HepG2 (cell line): ENCODE data around the gene SBK2. TPM values are rescaled to one million over a fixed set of nuclear protein-coding genes. Genes with fewer than 3 reads are reported as not detected.

Experiments used
- ATAC-seq: fragments of 200-7000 bp; cut with Tn5 transposase; 3 replicates; pipeline ENCODE4 v1.9.1; 2020; ENCODE audit warnings: mild to moderate bottlenecking, moderate library complexity
- BruUV-seq: library from RNA; stranded (reverse); fragments of 400-500 nt; replicated peaks from 2 replicates; lab custom pipeline; 2021; lab: Mats Ljungman, UMichigan
- CTCF ChIA-PET: fragments of 300-600 bp; formaldehyde crosslinking; extraction: SDS; loops from one replicate; lab custom pipeline; 2021; ENCODE audit warnings: low total read pairs, inconsistent platforms, low intra/inter-chr PET ratio; lab: Yijun Ruan, JAX
- POLR2A ChIA-PET: fragments of 350-600 bp; sonication (Branson Sonifier 250); formaldehyde crosslinking; loops from one replicate; lab custom pipeline; 2020; ENCODE audit warnings: antibody characterized with exemption, inconsistent platforms; lab: Yijun Ruan, JAX
- DNase-seq: peaks from one replicate; pipeline ENCODE4 v3.0.0-alpha.2; 2015; ENCODE audit warnings: low spot score
- FAIRE-seq: peaks from 3 replicates; lab custom pipeline; 2011; peaks lifted over from hg19 to GRCh38; lab: Jason Lieb, UNC
- H2AFZ ChIP-seq: one replicate; pipeline ENCODE4 v1.6.1; 2011; ENCODE audit warnings: low read length, inconsistent platforms
- H3K27ac ChIP-seq: fragments of 300-600 bp; 3 replicates; pipeline ENCODE4 v1.8.0; 2011; ENCODE audit warnings: mixed run types, mild to moderate bottlenecking, mixed read lengths, low read length, inconsistent platforms; ENCODE audit not compliant: insufficient read depth; ENCODE audit errors: extremely low read length
- H3K27me3 ChIP-seq, 2 experiments: fragments of 200-600 bp in 1 of 2; 2 replicates in 1 of 2; 3 replicates in 1 of 2; pipeline versions ENCODE4 v1.6.0 to v1.8.0; 2011; ENCODE audit warnings: low read length in 2 of 2, mild to moderate bottlenecking in 2 of 2, moderate library complexity in 2 of 2, inconsistent platforms in 1 of 2; ENCODE audit not compliant: insufficient read depth in 2 of 2, control insufficient read depth in 1 of 2
- H3K36me3 ChIP-seq, 2 experiments: fragments of 200-600 bp in 1 of 2; replicated peaks in 1 of 2; 2 replicates in 1 of 2; 3 replicates in 1 of 2; pipeline versions ENCODE4 v1.5.1 to v1.8.0; 2011; ENCODE audit warnings: low read length in 2 of 2, inconsistent platforms in 1 of 2; ENCODE audit not compliant: insufficient read depth in 2 of 2, control insufficient read depth in 1 of 2
- H3K4me1 ChIP-seq: 2 replicates; pipeline ENCODE4 v1.5.1; 2012; ENCODE audit warnings: low read length, inconsistent platforms; ENCODE audit not compliant: insufficient read depth
- H3K4me2 ChIP-seq: 2 replicates; pipeline ENCODE4 v1.6.0; 2011; ENCODE audit warnings: low read depth, low read length, inconsistent platforms
- H3K4me3 ChIP-seq, 3 experiments: fragments of 200-600 bp in 1 of 3; sonication (generic), shearing (Covaris generic) in 1 of 3; replicated peaks in 1 of 3; 2 replicates each; pipeline ENCODE4 v1.5.1; 2011 to 2016; ENCODE audit warnings: low read length in 3 of 3, inconsistent platforms in 2 of 3, low read depth in 2 of 3, mild to moderate bottlenecking in 2 of 3, control low read depth in 1 of 3, mixed read lengths in 1 of 3; ENCODE audit not compliant: insufficient read depth in 1 of 3
- H3K79me2 ChIP-seq: one replicate; pipeline ENCODE4 v1.6.1; 2011; ENCODE audit warnings: low read length, inconsistent platforms; ENCODE audit not compliant: insufficient read depth
- H3K9ac ChIP-seq: 2 replicates; pipeline ENCODE4 v1.6.0; 2011; ENCODE audit warnings: mild to moderate bottlenecking, low read depth, low read length, inconsistent platforms; ENCODE audit not compliant: insufficient read depth
- H3K9me3 ChIP-seq: 2 replicates; pipeline ENCODE4 v1.5.1; 2012; ENCODE audit warnings: mild to moderate bottlenecking, low read length
- H4K20me1 ChIP-seq: 2 replicates; pipeline ENCODE4 v1.6.0; 2011; ENCODE audit warnings: inconsistent platforms, mild to moderate bottlenecking, low read length, moderate library complexity; ENCODE audit not compliant: insufficient read depth
- ATRX ChIP-seq: sonication (generic); formaldehyde crosslinking; IDR thresholded peaks from 2 replicates; pipeline ENCODE4 v1.4.0; 2020; ENCODE audit warnings: missing genetic modification reagents, borderline replicate concordance
- GABPB1 ChIP-seq: IDR thresholded peaks from 2 replicates; pipeline ENCODE4 v1.6.1; 2016; ENCODE audit warnings: mild to moderate bottlenecking, missing genetic modification reagents, moderate library complexity, missing compliant biosample characterization
- MAFG ChIP-seq: sonication (generic); formaldehyde crosslinking; IDR thresholded peaks from 2 replicates; pipeline ENCODE4 v1.5.1; 2020; ENCODE audit warnings: mild to moderate bottlenecking, missing genetic modification reagents
- MIXL1 ChIP-seq: IDR thresholded peaks from 2 replicates; pipeline ENCODE4 v1.6.1; 2016
- MXD4 ChIP-seq: IDR thresholded peaks from 2 replicates; pipeline ENCODE4 v1.6.1; 2016; ENCODE audit warnings: mild to moderate bottlenecking, missing biosample characterization, missing genetic modification reagents
- SP4 ChIP-seq: sonication (generic); formaldehyde crosslinking; IDR thresholded peaks from 2 replicates; pipeline ENCODE4 v1.8.1; 2023; ENCODE audit warnings: mild to moderate bottlenecking, missing genetic modification reagents
- SPEN ChIP-seq: sonication (generic); formaldehyde crosslinking; IDR thresholded peaks from 2 replicates; pipeline ENCODE4 v1.5.1; 2020; ENCODE audit warnings: low read depth, mild to moderate bottlenecking, missing genetic modification reagents
- XRCC5 ChIP-seq: fragments of 200-400 bp; formaldehyde crosslinking; optimal IDR thresholded peaks from 2 replicates; pipeline ENCODE3; 2017; ENCODE audit warnings: mild to moderate bottlenecking, low read length
- ZNF101 ChIP-seq: sonication (generic); formaldehyde crosslinking; IDR thresholded peaks from 2 replicates; pipeline ENCODE4 v1.4.0; 2020; ENCODE audit warnings: mild to moderate bottlenecking, low read depth, missing genetic modification reagents, borderline replicate concordance
- ZNF225 ChIP-seq: sonication (generic); formaldehyde crosslinking; IDR thresholded peaks from 2 replicates; pipeline ENCODE4 v1.4.0; 2020; ENCODE audit warnings: mild to moderate bottlenecking, missing genetic modification reagents
- ZNF235 ChIP-seq: sonication (generic); formaldehyde crosslinking; IDR thresholded peaks from 2 replicates; pipeline ENCODE4 v1.8.1; 2023; ENCODE audit warnings: mild to moderate bottlenecking, missing genetic modification reagents, borderline replicate concordance
- ZNF607 ChIP-seq: sonication (generic); formaldehyde crosslinking; IDR thresholded peaks from 2 replicates; pipeline ENCODE4 v1.5.1; 2020; ENCODE audit warnings: missing genetic modification reagents, mild to moderate bottlenecking, borderline replicate concordance
- WGBS: methylation state at CpG from one replicate; pipeline ENCODE4 v1.1.6; 2017; ENCODE audit warnings: low lambda C conversion rate; 5-methylcytosine and 5-hydroxymethylcytosine counted together
- in situ Hi-C: cut with HindIII; loops from 2 replicates; pipeline ENCODE4 v1.10.0; 2017; ENCODE audit warnings: low pct_unique_long_range_greater_than_20kb; ENCODE audit not compliant: extremely low pct_ligation_motif_present
- intact Hi-C: fragments of 100-400 bp; cut with micrococcal nuclease; formaldehyde crosslinking; loops from one replicate; pipeline ENCODE4 v1.10.0; 2022; ENCODE audit not compliant: unreplicated experiment
- polyA plus RNA-seq, 8 experiments: library from polyadenylated mRNA; depleted of rRNA in 3 of 8; stranded (reverse) in 7 of 8; unstranded in 1 of 8; fragments of >200 nt; fragmentation: Illumina TruSeq in 4 of 8; extraction: Trizol in 4 of 8; gene quantifications; 2 replicates each; pipeline versions ENCODE4 v1.2.1 to v1.2.3, GENCODE V29; 2011 to 2016; ENCODE audit warnings: low read depth in 4 of 8, missing spikeins in 1 of 8, mixed read lengths in 1 of 8; ENCODE audit not compliant: insufficient read depth in 1 of 8
- total RNA-seq, 5 experiments: library from RNA; depleted of rRNA; stranded (reverse); fragments of >200 nt; fragmentation: Illumina TruSeq; extraction: Trizol; gene quantifications; 2 replicates each; pipeline ENCODE4 v1.2.3, GENCODE V29; 2016; ENCODE audit warnings: low read depth in 1 of 5
- TF ChIP-seq, protein P1 (sequence below): sonication (generic); formaldehyde crosslinking; IDR thresholded peaks from 2 replicates; pipeline ENCODE4 v1.5.1; 2020; ENCODE audit warnings: mild to moderate bottlenecking, missing genetic modification reagents, moderate library complexity
- TF ChIP-seq, protein P2 (sequence below): IDR thresholded peaks from 2 replicates; pipeline ENCODE4 v1.6.1; 2016; ENCODE audit warnings: low read depth, borderline replicate concordance
- TF ChIP-seq, protein P3 (sequence below): sonication (generic); formaldehyde crosslinking; IDR thresholded peaks from 2 replicates; pipeline ENCODE4 v1.4.0; 2020; ENCODE audit warnings: mild to moderate bottlenecking, missing genetic modification reagents
- TF ChIP-seq, protein P4 (sequence below): sonication (generic); formaldehyde crosslinking; IDR thresholded peaks from 2 replicates; pipeline ENCODE4 v1.8.1; 2022; ENCODE audit warnings: mild to moderate bottlenecking, missing genetic modification reagents
- TF ChIP-seq, protein P5 (sequence below): sonication (generic); formaldehyde crosslinking; IDR thresholded peaks from 2 replicates; pipeline ENCODE4 v1.5.0; 2020; ENCODE audit warnings: missing genetic modification reagents

SBK2 gene
- total and polyA plus RNA-seq, 2 of the 13 experiments (the other 11 are each of a cell fraction or from before 2014, with no cell fraction given) = 0.24 TPM; not detected in 1

DNA sequence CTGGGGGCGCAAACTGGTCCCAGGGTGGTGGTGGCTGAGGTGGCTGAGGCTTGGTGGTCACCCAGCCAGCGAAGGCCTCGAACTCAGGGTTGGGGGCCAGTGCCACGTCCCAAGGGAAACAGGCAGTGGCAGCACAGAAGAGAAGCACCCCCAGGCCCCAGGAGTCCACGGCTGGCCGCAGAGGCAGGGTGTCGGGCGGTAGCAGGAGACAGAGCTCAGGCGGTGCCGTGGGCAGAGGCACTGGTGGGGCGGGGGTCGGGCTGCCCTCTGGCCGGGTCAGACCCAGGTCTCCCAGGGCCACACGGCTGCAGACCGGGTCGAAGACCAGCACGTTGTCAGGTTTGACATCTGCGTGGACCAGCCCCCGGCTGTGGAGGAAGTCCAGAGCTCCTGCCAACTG lies 4.2 kb upstream of the SBK2 start (continued):
- TF ChIP-seq, protein P1, sequence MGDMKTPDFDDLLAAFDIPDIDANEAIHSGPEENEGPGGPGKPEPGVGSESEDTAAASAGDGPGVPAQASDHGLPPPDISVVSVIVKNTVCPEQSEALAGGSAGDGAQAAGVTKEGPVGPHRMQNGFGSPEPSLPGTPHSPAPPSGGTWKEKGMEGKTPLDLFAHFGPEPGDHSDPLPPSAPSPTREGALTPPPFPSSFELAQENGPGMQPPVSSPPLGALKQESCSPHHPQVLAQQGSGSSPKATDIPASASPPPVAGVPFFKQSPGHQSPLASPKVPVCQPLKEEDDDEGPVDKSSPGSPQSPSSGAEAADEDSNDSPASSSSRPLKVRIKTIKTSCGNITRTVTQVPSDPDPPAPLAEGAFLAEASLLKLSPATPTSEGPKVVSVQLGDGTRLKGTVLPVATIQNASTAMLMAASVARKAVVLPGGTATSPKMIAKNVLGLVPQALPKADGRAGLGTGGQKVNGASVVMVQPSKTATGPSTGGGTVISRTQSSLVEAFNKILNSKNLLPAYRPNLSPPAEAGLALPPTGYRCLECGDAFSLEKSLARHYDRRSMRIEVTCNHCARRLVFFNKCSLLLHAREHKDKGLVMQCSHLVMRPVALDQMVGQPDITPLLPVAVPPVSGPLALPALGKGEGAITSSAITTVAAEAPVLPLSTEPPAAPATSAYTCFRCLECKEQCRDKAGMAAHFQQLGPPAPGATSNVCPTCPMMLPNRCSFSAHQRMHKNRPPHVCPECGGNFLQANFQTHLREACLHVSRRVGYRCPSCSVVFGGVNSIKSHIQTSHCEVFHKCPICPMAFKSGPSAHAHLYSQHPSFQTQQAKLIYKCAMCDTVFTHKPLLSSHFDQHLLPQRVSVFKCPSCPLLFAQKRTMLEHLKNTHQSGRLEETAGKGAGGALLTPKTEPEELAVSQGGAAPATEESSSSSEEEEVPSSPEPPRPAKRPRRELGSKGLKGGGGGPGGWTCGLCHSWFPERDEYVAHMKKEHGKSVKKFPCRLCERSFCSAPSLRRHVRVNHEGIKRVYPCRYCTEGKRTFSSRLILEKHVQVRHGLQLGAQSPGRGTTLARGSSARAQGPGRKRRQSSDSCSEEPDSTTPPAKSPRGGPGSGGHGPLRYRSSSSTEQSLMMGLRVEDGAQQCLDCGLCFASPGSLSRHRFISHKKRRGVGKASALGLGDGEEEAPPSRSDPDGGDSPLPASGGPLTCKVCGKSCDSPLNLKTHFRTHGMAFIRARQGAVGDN (CRISPR knock-in tag) = peak; percentile 21; the same call in 1 of the 2 replicates
- no peak for TF ChIP-seq ZNF225 (CRISPR knock-in tag)
- TF ChIP-seq GABPB1 (CRISPR knock-in tag) = 0 out of 2 replicates have a peak, but pooled peaks have one; percentile 10
- TF ChIP-seq, protein P2, sequence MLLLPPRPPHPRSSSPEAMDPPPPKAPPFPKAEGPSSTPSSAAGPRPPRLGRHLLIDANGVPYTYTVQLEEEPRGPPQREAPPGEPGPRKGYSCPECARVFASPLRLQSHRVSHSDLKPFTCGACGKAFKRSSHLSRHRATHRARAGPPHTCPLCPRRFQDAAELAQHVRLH (CRISPR knock-in tag) = no peak
- TF ChIP-seq ZNF607 (CRISPR knock-in tag) = no peak
- TF ChIP-seq SP4 = no peak
- no peak for TF ChIP-seq ATRX (CRISPR knock-in tag)
- no peak for TF ChIP-seq SPEN (CRISPR knock-in tag)
- TF ChIP-seq MXD4 (CRISPR knock-in tag) = no peak
- TF ChIP-seq, all 625 proteins: peak for 4

DNA sequence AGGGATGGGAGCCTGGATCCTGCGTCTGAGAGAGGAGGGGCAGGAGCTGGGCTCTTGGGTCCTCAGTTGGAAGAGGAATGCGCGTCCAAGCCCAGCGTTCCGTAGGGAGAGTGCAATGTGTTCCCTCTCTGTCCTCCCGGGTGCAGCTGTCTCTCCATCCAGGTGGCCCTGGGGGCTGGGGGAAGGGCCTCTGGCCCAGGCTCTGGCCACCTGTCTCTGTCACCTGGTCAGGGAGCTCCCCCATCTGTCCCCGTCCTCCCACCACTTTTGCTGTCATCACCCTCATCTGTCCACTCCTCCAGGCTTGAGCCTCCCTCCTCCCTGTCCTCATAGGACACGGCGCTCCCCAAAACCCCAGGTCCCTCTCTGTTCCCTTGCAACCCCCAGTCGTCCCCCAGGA lies 3.7 kb upstream of the SBK2 start:
- H3K9me3 ChIP-seq = no peaks in the 10 kb centered on the region
- FAIRE-seq = no peak
- DNase-seq = no peak
- no peaks in the 10 kb centered on the region; a peak in 2 of 5 replicates for H3K27me3 ChIP-seq
- no TSS peak for BruUV-seq
- no peaks in the 10 kb centered on the region for H4K20me1 ChIP-seq
- POLR2A ChIA-PET = interaction anchor here (1.1 kb wide), 1 partner anchor 9 kb away, joined by 3 read pairs; no protein-coding TSS in a partner anchor
- no peak overlapping the region for H3K27ac ChIP-seq
- no peaks in the 10 kb centered on the region for H3K79me2 ChIP-seq
- H3K4me2 ChIP-seq = no peak overlapping the region
- no peak overlapping the region for H2AFZ ChIP-seq
- H3K4me3 ChIP-seq = no peak overlapping the region
- intact Hi-C loops = no loop called here
- WGBS = 54% methylated on average over 10 of the region's 10 CpGs
- in situ Hi-C loops = no loop called here
- peaks cover 40% of the 10 kb centered on the region for H3K4me1 ChIP-seq
- ATAC-seq = no peak
- H3K36me3 ChIP-seq = no peaks in the 10 kb centered on the region
- H3K9ac ChIP-seq = no peak overlapping the region
- CTCF ChIA-PET = no interaction called here
- TF ChIP-seq MAFG = no peak
- no peak for TF ChIP-seq ZNF101 (CRISPR knock-in tag)
- TF ChIP-seq, protein P3, sequence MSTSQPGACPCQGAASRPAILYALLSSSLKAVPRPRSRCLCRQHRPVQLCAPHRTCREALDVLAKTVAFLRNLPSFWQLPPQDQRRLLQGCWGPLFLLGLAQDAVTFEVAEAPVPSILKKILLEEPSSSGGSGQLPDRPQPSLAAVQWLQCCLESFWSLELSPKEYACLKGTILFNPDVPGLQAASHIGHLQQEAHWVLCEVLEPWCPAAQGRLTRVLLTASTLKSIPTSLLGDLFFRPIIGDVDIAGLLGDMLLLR = no peak
- TF ChIP-seq, protein P4, sequence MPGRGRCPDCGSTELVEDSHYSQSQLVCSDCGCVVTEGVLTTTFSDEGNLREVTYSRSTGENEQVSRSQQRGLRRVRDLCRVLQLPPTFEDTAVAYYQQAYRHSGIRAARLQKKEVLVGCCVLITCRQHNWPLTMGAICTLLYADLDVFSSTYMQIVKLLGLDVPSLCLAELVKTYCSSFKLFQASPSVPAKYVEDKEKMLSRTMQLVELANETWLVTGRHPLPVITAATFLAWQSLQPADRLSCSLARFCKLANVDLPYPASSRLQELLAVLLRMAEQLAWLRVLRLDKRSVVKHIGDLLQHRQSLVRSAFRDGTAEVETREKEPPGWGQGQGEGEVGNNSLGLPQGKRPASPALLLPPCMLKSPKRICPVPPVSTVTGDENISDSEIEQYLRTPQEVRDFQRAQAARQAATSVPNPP = no peak
- TF ChIP-seq MIXL1 (CRISPR knock-in tag) = no peak
- no peak for TF ChIP-seq ZNF235 (CRISPR knock-in tag)
- TF ChIP-seq, protein P5, sequence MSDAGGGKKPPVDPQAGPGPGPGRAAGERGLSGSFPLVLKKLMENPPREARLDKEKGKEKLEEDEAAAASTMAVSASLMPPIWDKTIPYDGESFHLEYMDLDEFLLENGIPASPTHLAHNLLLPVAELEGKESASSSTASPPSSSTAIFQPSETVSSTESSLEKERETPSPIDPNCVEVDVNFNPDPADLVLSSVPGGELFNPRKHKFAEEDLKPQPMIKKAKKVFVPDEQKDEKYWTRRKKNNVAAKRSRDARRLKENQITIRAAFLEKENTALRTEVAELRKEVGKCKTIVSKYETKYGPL = no peak
- no peak for TF ChIP-seq XRCC5
